Testis (tissue), 2 donors: ENCODE data around the gene LAMA1.

Experiments
- POLR2A ChIP-seq: fragments of 450-650 bp; IDR thresholded peaks from one replicate; pipeline ENCODE4 v1.6.1; 2017; ENCODE audit warnings: antibody characterized with exemption, mild to moderate bottlenecking, moderate library complexity
- TF ChIP-seq, protein P1 (sequence below), 3 experiments: fragments of 450-650 bp in 2 of 3; fragments of 200-600 bp in 1 of 3; sonication (generic) in 1 of 3; IDR thresholded peaks; one replicate each; pipeline ENCODE4 v1.5.1; 2016 to 2019; ENCODE audit warnings: antibody characterized with exemption in 3 of 3, mild to moderate bottlenecking in 2 of 3, moderate library complexity in 1 of 3

GRCh38 chr18:6951336-6952090, 166.1 kb downstream of the LAMA1 start:
- TF ChIP-seq, protein P1, sequence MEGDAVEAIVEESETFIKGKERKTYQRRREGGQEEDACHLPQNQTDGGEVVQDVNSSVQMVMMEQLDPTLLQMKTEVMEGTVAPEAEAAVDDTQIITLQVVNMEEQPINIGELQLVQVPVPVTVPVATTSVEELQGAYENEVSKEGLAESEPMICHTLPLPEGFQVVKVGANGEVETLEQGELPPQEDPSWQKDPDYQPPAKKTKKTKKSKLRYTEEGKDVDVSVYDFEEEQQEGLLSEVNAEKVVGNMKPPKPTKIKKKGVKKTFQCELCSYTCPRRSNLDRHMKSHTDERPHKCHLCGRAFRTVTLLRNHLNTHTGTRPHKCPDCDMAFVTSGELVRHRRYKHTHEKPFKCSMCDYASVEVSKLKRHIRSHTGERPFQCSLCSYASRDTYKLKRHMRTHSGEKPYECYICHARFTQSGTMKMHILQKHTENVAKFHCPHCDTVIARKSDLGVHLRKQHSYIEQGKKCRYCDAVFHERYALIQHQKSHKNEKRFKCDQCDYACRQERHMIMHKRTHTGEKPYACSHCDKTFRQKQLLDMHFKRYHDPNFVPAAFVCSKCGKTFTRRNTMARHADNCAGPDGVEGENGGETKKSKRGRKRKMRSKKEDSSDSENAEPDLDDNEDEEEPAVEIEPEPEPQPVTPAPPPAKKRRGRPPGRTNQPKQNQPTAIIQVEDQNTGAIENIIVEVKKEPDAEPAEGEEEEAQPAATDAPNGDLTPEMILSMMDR (IDR thresholded peaks at IDR 0.05): no peak
- no peak for TF ChIP-seq POLR2A
